H1 (cell line): Measurements from ENCODE around the gene TELO2. TPM values are rescaled to one million over a fixed set of nuclear protein-coding genes. Genes with fewer than 3 reads are reported as not detected.

Experiments
- CTCF ChIA-PET: fragments of 300-600 bp; sonication (Branson Sonifier 250); formaldehyde crosslinking; loops from one replicate; lab custom pipeline; 2021; ENCODE audit not compliant: partially characterized antibody; lab: Charles Lee
- POLR2A ChIA-PET: fragments of 300-600 bp; sonication (Branson Sonifier 250); formaldehyde crosslinking; loops from one replicate; lab custom pipeline; 2021; ENCODE audit warnings: inconsistent platforms; ENCODE audit not compliant: partially characterized antibody; lab: Charles Lee
- DNase-seq, 2 experiments: peaks; one replicate each; pipeline versions ENCODE4 v3.0.0 to v3.0.0-alpha.2; 2010 to 2022; ENCODE audit warnings: low spot score in 2 of 2, low read depth in 1 of 2, mixed read lengths in 1 of 2
- FAIRE-seq: peaks from 2 replicates; lab custom pipeline; 2011; peaks lifted over from hg19 to GRCh38; lab: Jason Lieb, UNC
- H2AFZ ChIP-seq: 2 replicates; pipeline ENCODE4 v1.8.1; 2012; ENCODE audit warnings: low read length, inconsistent platforms
- H2AK5ac ChIP-seq: 2 replicates; pipeline ENCODE4 v1.6.1; 2013; ENCODE audit warnings: low read depth, low read length
- H2BK120ac ChIP-seq: replicated peaks from 2 replicates; pipeline ENCODE3; 2013; ENCODE audit warnings: low read depth, low read length, inconsistent platforms
- H2BK12ac ChIP-seq: 2 replicates; pipeline ENCODE4 v1.6.1; 2013; ENCODE audit warnings: low read depth, low read length
- H2BK15ac ChIP-seq: 2 replicates; pipeline ENCODE4 v1.6.1; 2013; ENCODE audit warnings: low read length
- H2BK20ac ChIP-seq: 2 replicates; pipeline ENCODE4 v1.6.1; 2013; ENCODE audit warnings: low read length
- H2BK5ac ChIP-seq: 2 replicates; pipeline ENCODE4 v1.6.1; 2013; ENCODE audit warnings: low read depth, low read length
- H3K14ac ChIP-seq: 2 replicates; pipeline ENCODE4 v1.6.1; 2013; ENCODE audit warnings: inconsistent platforms; ENCODE audit not compliant: insufficient read length
- H3K18ac ChIP-seq: 2 replicates; pipeline ENCODE4 v1.6.1; 2013; ENCODE audit warnings: low read length; ENCODE audit errors: extremely low read depth
- H3K23ac ChIP-seq: 2 replicates; pipeline ENCODE4 v1.6.1; 2013; ENCODE audit warnings: inconsistent platforms; ENCODE audit not compliant: insufficient read length
- H3K23me2 ChIP-seq: 2 replicates; pipeline ENCODE4 v1.6.1; 2013; ENCODE audit warnings: low read depth, low read length
- H3K27ac ChIP-seq: 2 replicates; pipeline ENCODE4 v1.6.1; 2011; ENCODE audit warnings: low read depth, low read length, inconsistent platforms
- H3K27me3 ChIP-seq, 4 experiments: replicated peaks in 1 of 4; 1 replicate in 1 of 4; 2 replicates in 3 of 4; pipeline versions ENCODE4 v1.6.1 to v1.8.1; 2011 to 2013; ENCODE audit warnings: low read length in 3 of 4, mild to moderate bottlenecking in 3 of 4, inconsistent platforms in 2 of 4, mixed read lengths in 2 of 4, moderate library complexity in 1 of 4; ENCODE audit not compliant: control insufficient read depth in 3 of 4, insufficient read depth in 3 of 4; ENCODE audit errors: extremely low read depth in 1 of 4
- H3K36me3 ChIP-seq, 4 experiments: 2 replicates each; pipeline versions ENCODE4 v1.6.1 to v1.8.1; 2011 to 2013; ENCODE audit warnings: mild to moderate bottlenecking in 4 of 4, low read length in 3 of 4, moderate library complexity in 2 of 4, control low read depth in 1 of 4, inconsistent platforms in 1 of 4; ENCODE audit not compliant: insufficient read depth in 4 of 4, control insufficient read depth in 2 of 4
- H3K4ac ChIP-seq: replicated peaks from 2 replicates; pipeline ENCODE3; 2013; ENCODE audit warnings: low read length, low read depth, mixed read lengths, inconsistent platforms; ENCODE audit not compliant: insufficient read length
- H3K4me1 ChIP-seq, 4 experiments: replicated peaks in 1 of 4; 1 replicate in 1 of 4; 2 replicates in 3 of 4; pipeline versions ENCODE4 v1.6.1 to v1.8.1; 2011 to 2013; ENCODE audit warnings: low read length in 3 of 4, inconsistent platforms in 2 of 4, mixed read lengths in 1 of 4; ENCODE audit not compliant: insufficient read depth in 4 of 4, control insufficient read depth in 3 of 4
- H3K4me2 ChIP-seq, 2 experiments: 2 replicates each; pipeline versions ENCODE4 v1.6.1 to v1.8.1; 2011 to 2013; ENCODE audit warnings: low read depth in 2 of 2, low read length in 2 of 2, control low read depth in 1 of 2, inconsistent platforms in 1 of 2, mild to moderate bottlenecking in 1 of 2; ENCODE audit not compliant: insufficient read depth in 1 of 2
- H3K4me3 ChIP-seq, 4 experiments: fragments of 200-600, 300-600 bp in 1 of 4; sonication (generic), shearing (Covaris generic), sonication (Bioruptor Twin) in 1 of 4; 2 replicates each; pipeline versions ENCODE4 v1.5.1 to v1.8.1; 2011 to 2016; ENCODE audit warnings: low read length in 4 of 4, low read depth in 3 of 4, control low read depth in 2 of 4, inconsistent platforms in 2 of 4, mild to moderate bottlenecking in 2 of 4, mixed read lengths in 1 of 4, moderate library complexity in 1 of 4; ENCODE audit not compliant: insufficient read depth in 2 of 4; ENCODE audit errors: extremely low read depth in 1 of 4
- H3K56ac ChIP-seq: replicated peaks from 2 replicates; pipeline ENCODE3; 2013; ENCODE audit warnings: low read depth, mild to moderate bottlenecking, mixed read lengths, low read length, inconsistent platforms; ENCODE audit not compliant: insufficient read length
- H3K79me1 ChIP-seq: 2 replicates; pipeline ENCODE4 v1.6.1; 2013; ENCODE audit warnings: low read depth, low read length, control low read depth
- H3K79me2 ChIP-seq, 2 experiments: 2 replicates each; pipeline versions ENCODE4 v1.6.1 to v1.8.1; 2012 to 2013; ENCODE audit warnings: low read length in 2 of 2, mild to moderate bottlenecking in 2 of 2, inconsistent platforms in 1 of 2; ENCODE audit not compliant: insufficient read depth in 2 of 2, control insufficient read depth in 1 of 2
- H3K9ac ChIP-seq, 4 experiments: replicated peaks in 1 of 4; 1 replicate in 1 of 4; 2 replicates in 3 of 4; pipeline versions ENCODE4 v1.6.1 to v1.8.1; 2011 to 2013; ENCODE audit warnings: low read depth in 3 of 4, low read length in 3 of 4, control low read depth in 2 of 4, mild to moderate bottlenecking in 2 of 4, moderate library complexity in 2 of 4, inconsistent platforms in 1 of 4; ENCODE audit errors: extremely low read depth in 1 of 4
- H3K9me3 ChIP-seq, 2 experiments: 2 replicates each; pipeline versions ENCODE4 v1.6.1 to v1.8.1; 2012 to 2013; ENCODE audit warnings: mild to moderate bottlenecking in 2 of 2, moderate library complexity in 2 of 2, control low read depth in 1 of 2, inconsistent platforms in 1 of 2, low read depth in 1 of 2, low read length in 1 of 2, mixed read lengths in 1 of 2; ENCODE audit not compliant: insufficient read depth in 2 of 2
- H4K20me1 ChIP-seq, 2 experiments: replicated peaks in 1 of 2; 2 replicates each; pipeline versions ENCODE3 to v1.8.1; 2011 to 2013; ENCODE audit warnings: inconsistent platforms in 2 of 2, low read length in 2 of 2, mild to moderate bottlenecking in 1 of 2; ENCODE audit not compliant: insufficient read depth in 2 of 2, control insufficient read depth in 1 of 2
- H4K5ac ChIP-seq: 2 replicates; pipeline ENCODE4 v1.6.1; 2013; ENCODE audit warnings: low read length, low read depth, mixed read lengths, inconsistent platforms; ENCODE audit not compliant: insufficient read length
- H4K8ac ChIP-seq: 2 replicates; pipeline ENCODE4 v1.8.0; 2013; ENCODE audit warnings: mild to moderate bottlenecking, moderate library complexity, low read length, inconsistent platforms; ENCODE audit not compliant: insufficient read depth; ENCODE audit errors: extremely low read depth
- H4K91ac ChIP-seq: replicated peaks from 2 replicates; pipeline ENCODE3; 2013; ENCODE audit warnings: low read length, mixed read lengths, inconsistent platforms; ENCODE audit not compliant: insufficient read length
- ATF3 ChIP-seq: IDR thresholded peaks from 2 replicates; pipeline ENCODE4 v1.6.1; 2011; ENCODE audit warnings: low read depth, mild to moderate bottlenecking, low read length; ENCODE audit not compliant: insufficient read depth
- BACH1 ChIP-seq: IDR thresholded peaks from 2 replicates; pipeline ENCODE4 v1.6.1; 2012; ENCODE audit warnings: low read length, improper control_type of control experiment
- BCL11A ChIP-seq, 2 experiments: IDR thresholded peaks; one replicate each; pipeline ENCODE4 v1.6.1; 2011; ENCODE audit warnings: low read depth in 2 of 2, low read length in 2 of 2, mild to moderate bottlenecking in 2 of 2
- CTBP2 ChIP-seq: IDR thresholded peaks from 2 replicates; pipeline ENCODE4 v1.7.0; 2011; ENCODE audit warnings: borderline replicate concordance, mild to moderate bottlenecking, moderate library complexity, mixed read lengths, low read length; ENCODE audit not compliant: insufficient read depth, insufficient read length
- CTCF ChIP-seq, 3 experiments: IDR thresholded peaks; 1 replicate in 2 of 3; 2 replicates in 1 of 3; pipeline versions ENCODE4 v1.5.1 to v1.6.1; 2011; ENCODE audit warnings: low read length in 3 of 3, mild to moderate bottlenecking in 3 of 3, inconsistent platforms in 2 of 3, low read depth in 1 of 3, moderate library complexity in 1 of 3; ENCODE audit not compliant: insufficient read depth in 1 of 3; ENCODE audit errors: control extremely low read depth in 1 of 3
- NANOG ChIP-seq: IDR thresholded peaks from 2 replicates; pipeline ENCODE4 v1.6.1; 2011; ENCODE audit warnings: low read length, low read depth, mild to moderate bottlenecking, inconsistent platforms; ENCODE audit not compliant: insufficient read depth, poor library complexity, severe bottlenecking
- SIRT6 ChIP-seq: IDR thresholded peaks from one replicate; pipeline ENCODE4 v1.7.1; 2012; ENCODE audit warnings: low read length, inconsistent platforms
- TAF1 ChIP-seq: IDR thresholded peaks from 2 replicates; pipeline ENCODE4 v1.6.1; 2011; ENCODE audit warnings: mild to moderate bottlenecking, low read depth, low read length
- TCF12 ChIP-seq: IDR thresholded peaks from 2 replicates; pipeline ENCODE4 v1.6.1; 2011; ENCODE audit warnings: low read depth, mild to moderate bottlenecking, low read length
- WGBS, 2 experiments: shearing (Covaris generic) in 1 of 2; methylation state at CpG; one replicate each; pipeline versions ENCODE4 v1.1.6 to v1.1.7; 2013 to 2015; ENCODE audit warnings: low lambda C conversion rate in 2 of 2, mixed read lengths in 2 of 2, inconsistent platforms in 1 of 2, low coverage in 1 of 2, missing lambda C conversion rate in 1 of 2; ENCODE audit not compliant: insufficient replicate concordance in 2 of 2, insufficient coverage in 1 of 2, insufficient read length in 1 of 2; ENCODE audit errors: extremely low coverage in 1 of 2, missing lambda C conversion rate in 1 of 2; 5-methylcytosine and 5-hydroxymethylcytosine counted together
- polyA plus RNA-seq, 7 experiments: library from polyadenylated mRNA; depleted of rRNA in 3 of 7; stranded (reverse) in 5 of 7; unstranded in 2 of 7; fragments of >200 nt in 5 of 7; fragments of 200-250 nt in 2 of 7; gene quantifications; 1 replicate in 5 of 7; 2 replicates in 1 of 7; 4 replicates in 1 of 7; pipeline versions ENCODE4 v1.2.1 to v1.2.3, GENCODE V29; 2011 to 2013; ENCODE audit warnings: missing spikeins in 2 of 7, mixed read lengths in 2 of 7
- total RNA-seq: library from RNA; stranded (reverse); fragmentation: NEBNext Ultra II Directional; extraction: Animal tissue kit (Norgen Biotek cat#: 25700); gene quantifications from 2 replicates; pipeline ENCODE4 v1.2.1, GENCODE V29; 2021

TELO2 gene
- total and polyA plus RNA-seq, 2 of the 8 experiments (the other 6 are each of a cell fraction or from before 2014, with no cell fraction given), result 39.3 to 64.8 TPM

GRCh38 chr16:1466968-1467521 is 26.1 kb upstream of the TELO2 start:
- Histone ChIP-seq H2BK12ac (no peak overlapping the region), H4K20me1 (peaks cover 10 to 14% of the 10 kb centered on the region in 2 experiments), H4K5ac (no peak overlapping the region), H4K8ac (peak overlapping the region; percentile 68; the same call in 1 of the 2 replicates), H2AK5ac (no peak overlapping the region), H2BK15ac (no peak overlapping the region), H3K23ac (no peak overlapping the region), H3K56ac (no peak overlapping the region), H2BK120ac (no peak overlapping the region), H3K14ac (no peak overlapping the region), H2BK20ac (no peak overlapping the region), H3K4me3 (no peak overlapping the region), H3K27me3 (no peaks in the 10 kb centered on the region), H4K91ac (no peak overlapping the region), H2AFZ (no peak overlapping the region), H3K9ac (no peak overlapping the region; a peak in 1 of 7 replicates), H3K4ac (no peak overlapping the region), H3K4me2 (no peak overlapping the region), H3K23me2 (no peaks in the 10 kb centered on the region), H3K4me1 (0 out of 7 replicates have a peak, but pooled peaks cover 0 to 5% (median 0%) of the 10 kb centered on the region in 4 experiments), H3K79me2 (peaks cover 0 to 58% of the 10 kb centered on the region in 2 experiments; a peak in 3 of 4 replicates), H3K79me1 (peaks cover 27% of the 10 kb centered on the region), H3K36me3 (peaks cover 0 to 6% (median 0%) of the 10 kb centered on the region in 4 experiments; a peak in 1 of 8 replicates), H3K9me3 (no peaks in the 10 kb centered on the region), H3K18ac (no peak overlapping the region), H2BK5ac (no peak overlapping the region; the same call in 1 of the 2 replicates), H3K27ac (no peak overlapping the region)
- FAIRE-seq (no peak), DNase-seq (peak in 1 of 2 experiments; percentile 37)
- ChIA-PET POLR2A (interaction anchor here (1.8 kb wide), 1 partner anchor 10 kb away, joined by 5 read pairs; no protein-coding TSS in a partner anchor), CTCF (no interaction called here)
- WGBS, 2 experiments, result 86% methylated on average over 8 of the region's 14 CpGs; no CpG with 5 or more reads in 1 of the 2 experiments
- TF ChIP-seq TAF1, result no peak
- no peak for TF ChIP-seq ATF3
- TF ChIP-seq TCF12, result no peak
- no peak for TF ChIP-seq BACH1
- TF ChIP-seq CTCF (IDR thresholded peaks at IDR 0.05; ENCODE audit: control extremely low read depth in 1 of 3, insufficient read depth in 1 of 3, low read depth in 1 of 3, low read length in 3 of 3), result no peak
- no peak for TF ChIP-seq NANOG
- TF ChIP-seq CTBP2, result no peak
- no peak for TF ChIP-seq SIRT6
- no peak for TF ChIP-seq BCL11A (IDR thresholded peaks at IDR 0.05; ENCODE audit: low read depth in 2 of 2, low read length in 2 of 2)
